Ishikawa (cell line): ENCODE data around the gene GIMAP5.

Experiments
- CEBPB ChIP-seq: IDR thresholded peaks from 2 replicates; pipeline ENCODE4 v1.6.1; 2012
- NFIC ChIP-seq: IDR thresholded peaks from 2 replicates; pipeline ENCODE4 v1.6.1; 2012
- USF1 ChIP-seq: IDR thresholded peaks from 2 replicates; pipeline ENCODE4 v1.6.1; 2012

- no peak for TF ChIP-seq NFIC
- TF ChIP-seq USF1, result no peak
- no peak for TF ChIP-seq CEBPB
Observed at GRCh38 chr7:150732786-150733481, 4.3 kb upstream of the GIMAP5 start.
